Stimulated activated memory B cell treated with anti-CD40 and anti-IgM and Interleukin-4, amounts not matched to agents 10 μg/mL and 1 μg/mL and 100 μg/mL, for 72 hours (primary cell): ENCODE measurements around the gene POU2F2.
"Not testable (repeated sequence)": the region's sequence is repeated elsewhere in the genome, so short reads cannot be mapped to it uniquely, and the experiment has no call there.

ENCODE experiments used
- ATAC-seq: fragments of 150-1000 bp; cut with Tn5 transposase; 2 replicates; pipeline ENCODE4 v1.10.0; 2021
- H3K27ac Mint-ChIP-seq: one replicate; pipeline ENCODE4 v1.8.0; 2022; ENCODE audit warnings: mild to moderate bottlenecking, mixed read lengths
- H3K27me3 Mint-ChIP-seq: one replicate; pipeline ENCODE4 v1.8.0; 2022; ENCODE audit warnings: mixed read lengths
- H3K36me3 Mint-ChIP-seq: one replicate; pipeline ENCODE4 v1.8.0; 2022; ENCODE audit warnings: mixed read lengths
- H3K4me1 Mint-ChIP-seq: one replicate; pipeline ENCODE4 v1.8.0; 2022; ENCODE audit warnings: mixed read lengths
- H3K4me3 Mint-ChIP-seq: one replicate; pipeline ENCODE4 v1.8.0; 2022; ENCODE audit warnings: mild to moderate bottlenecking, moderate library complexity, mixed read lengths
- H3K9me3 Mint-ChIP-seq: one replicate; pipeline ENCODE4 v1.8.0; 2022; ENCODE audit warnings: mixed read lengths

POU2F2 gene

GRCh38 chr19:42059196-42059595 lies 73.0 kb downstream of the POU2F2 start:
- H3K27me3 Mint-ChIP-seq, result peaks cover 12% of the 10 kb centered on the region
- H3K27ac Mint-ChIP-seq, result no peak overlapping the region
- H3K4me1 Mint-ChIP-seq, result no peaks in the 10 kb centered on the region
- no peak for ATAC-seq
- H3K9me3 Mint-ChIP-seq, result no peaks in the 10 kb centered on the region
- H3K4me3 Mint-ChIP-seq, result no peak overlapping the region
- no peaks in the 10 kb centered on the region for H3K36me3 Mint-ChIP-seq

GRCh38 chr19:42057846-42058245 lies 74.4 kb downstream of the POU2F2 start:
- Mint-ChIP-seq H3K36me3 (no peaks in the 10 kb centered on the region), H3K9me3 (no peaks in the 10 kb centered on the region)

GRCh38 chr19:42054205-42054604 lies 78.0 kb downstream of the POU2F2 start:
- Mint-ChIP-seq H3K27ac (no peak overlapping the region), H3K9me3 (no peaks in the 10 kb centered on the region), H3K27me3 (peaks cover 9% of the 10 kb centered on the region), H3K4me1 (peaks cover 4% of the 10 kb centered on the region), H3K4me3 (no peak overlapping the region), H3K36me3 (no peaks in the 10 kb centered on the region)
- ATAC-seq, result peak; percentile 38

More at GRCh38 chr19:42057846-42058245, 74.4 kb downstream of the POU2F2 start:
- Mint-ChIP-seq H3K27me3 (peaks cover 20% of the 10 kb centered on the region), H3K4me1 (no peaks in the 10 kb centered on the region), H3K27ac (no peak overlapping the region), H3K4me3 (no peak overlapping the region)
- no peak for ATAC-seq

- Mint-ChIP-seq H3K27me3 (peaks cover 9% of the 10 kb centered on the region), H3K4me1 (peaks cover 9% of the 10 kb centered on the region), H3K9me3 (no peaks in the 10 kb centered on the region), H3K4me3 (no peak overlapping the region), H3K27ac (no peak overlapping the region), H3K36me3 (no peaks in the 10 kb centered on the region)
- peak; percentile 29 for ATAC-seq
Measured at GRCh38 chr19:42053037-42053935, 79.0 kb downstream of the POU2F2 start.

- no peaks in the 10 kb centered on the region for H3K36me3 Mint-ChIP-seq
- H3K4me3 Mint-ChIP-seq, result no peak overlapping the region
- no peak for ATAC-seq
- peaks cover 9% of the 10 kb centered on the region for H3K27me3 Mint-ChIP-seq
- H3K4me1 Mint-ChIP-seq, result peaks cover 9% of the 10 kb centered on the region
- H3K27ac Mint-ChIP-seq, result no peak overlapping the region
- H3K9me3 Mint-ChIP-seq, result no peaks in the 10 kb centered on the region
Measured at GRCh38 chr19:42052241-42052863, 79.9 kb downstream of the POU2F2 start.

GRCh38 chr19:42051166-42052115 lies 80.8 kb downstream of the POU2F2 start:
- no peaks in the 10 kb centered on the region for H3K36me3 Mint-ChIP-seq
- peaks cover 9% of the 10 kb centered on the region for H3K27me3 Mint-ChIP-seq
- peaks cover 9% of the 10 kb centered on the region for H3K4me1 Mint-ChIP-seq
- peak; percentile 57 for ATAC-seq
- H3K27ac Mint-ChIP-seq, result no peak overlapping the region
- no peaks in the 10 kb centered on the region for H3K9me3 Mint-ChIP-seq
- no peak overlapping the region for H3K4me3 Mint-ChIP-seq

- Mint-ChIP-seq H3K27ac (peak overlapping the region; percentile 43), H3K4me1 (peaks cover 9% of the 10 kb centered on the region), H3K27me3 (peaks cover 19% of the 10 kb centered on the region), H3K9me3 (no peaks in the 10 kb centered on the region), H3K4me3 (peak overlapping the region; percentile 54), H3K36me3 (no peaks in the 10 kb centered on the region)
- no peak for ATAC-seq
Measured at GRCh38 chr19:42048992-42049391, 83.3 kb downstream of the POU2F2 start.

- Mint-ChIP-seq H3K4me1 (peaks cover 9% of the 10 kb centered on the region), H3K27me3 (peaks cover 30% of the 10 kb centered on the region), H3K27ac (no peak overlapping the region), H3K36me3 (no peaks in the 10 kb centered on the region), H3K4me3 (no peak overlapping the region), H3K9me3 (no peaks in the 10 kb centered on the region)
- ATAC-seq, result no peak
Measured at GRCh38 chr19:42045575-42045974, 86.7 kb downstream of the POU2F2 start.

GRCh38 chr19:42042455-42043170 lies 89.6 kb downstream of the POU2F2 start:
- H3K4me3 Mint-ChIP-seq, result no peak overlapping the region
- H3K27ac Mint-ChIP-seq, result no peak overlapping the region
- H3K36me3 Mint-ChIP-seq, result no peaks in the 10 kb centered on the region
- H3K9me3 Mint-ChIP-seq, result no peaks in the 10 kb centered on the region
- H3K4me1 Mint-ChIP-seq, result no peaks in the 10 kb centered on the region
- ATAC-seq, result no peak
- peaks cover 39% of the 10 kb centered on the region for H3K27me3 Mint-ChIP-seq

- ATAC-seq, H3K4me3 Mint-ChIP-seq, H3K36me3 Mint-ChIP-seq, H3K4me1 Mint-ChIP-seq, H3K9me3 Mint-ChIP-seq, H3K27ac Mint-ChIP-seq: not testable (repeated sequence)
- peaks cover 30% of the 10 kb centered on the region for H3K27me3 Mint-ChIP-seq
Measured at GRCh38 chr19:42040491-42040890, 91.8 kb downstream of the POU2F2 start.

GRCh38 chr19:42040031-42040430 lies 92.2 kb downstream of the POU2F2 start:
- no peak overlapping the region for H3K27ac Mint-ChIP-seq
- H3K9me3 Mint-ChIP-seq, result no peaks in the 10 kb centered on the region
- no peak overlapping the region for H3K4me3 Mint-ChIP-seq
- H3K4me1 Mint-ChIP-seq, result peaks cover 1% of the 10 kb centered on the region
- H3K27me3 Mint-ChIP-seq, result peaks cover 25% of the 10 kb centered on the region
- H3K36me3 Mint-ChIP-seq, result no peaks in the 10 kb centered on the region
- no peak for ATAC-seq

- peaks cover 9% of the 10 kb centered on the region for H3K4me1 Mint-ChIP-seq
- ATAC-seq, result no peak
- no peak overlapping the region for H3K4me3 Mint-ChIP-seq
- H3K9me3 Mint-ChIP-seq, result no peaks in the 10 kb centered on the region
- no peak overlapping the region for H3K27ac Mint-ChIP-seq
- H3K36me3 Mint-ChIP-seq, result no peaks in the 10 kb centered on the region
- H3K27me3 Mint-ChIP-seq, result peaks cover 25% of the 10 kb centered on the region
Measured at GRCh38 chr19:42038666-42039065, 93.6 kb downstream of the POU2F2 start.

GRCh38 chr19:42037649-42038048 lies 94.6 kb downstream of the POU2F2 start:
- ATAC-seq, result no peak
- H3K9me3 Mint-ChIP-seq, result no peaks in the 10 kb centered on the region
- H3K4me1 Mint-ChIP-seq, result peaks cover 9% of the 10 kb centered on the region
- H3K36me3 Mint-ChIP-seq, result no peaks in the 10 kb centered on the region
- no peak overlapping the region for H3K27ac Mint-ChIP-seq
- no peak overlapping the region for H3K4me3 Mint-ChIP-seq
- peaks cover 23% of the 10 kb centered on the region for H3K27me3 Mint-ChIP-seq
